Measurements from ENCODE around the gene GAS2L1. TPM values are rescaled to one million over a fixed set of nuclear protein-coding genes. Genes with fewer than 3 reads are reported as not detected.

GAS2L1 gene
- total and polyA plus RNA-seq, 8 donors, result 4.4 to 81.1 (median 27.3) TPM

DNA sequence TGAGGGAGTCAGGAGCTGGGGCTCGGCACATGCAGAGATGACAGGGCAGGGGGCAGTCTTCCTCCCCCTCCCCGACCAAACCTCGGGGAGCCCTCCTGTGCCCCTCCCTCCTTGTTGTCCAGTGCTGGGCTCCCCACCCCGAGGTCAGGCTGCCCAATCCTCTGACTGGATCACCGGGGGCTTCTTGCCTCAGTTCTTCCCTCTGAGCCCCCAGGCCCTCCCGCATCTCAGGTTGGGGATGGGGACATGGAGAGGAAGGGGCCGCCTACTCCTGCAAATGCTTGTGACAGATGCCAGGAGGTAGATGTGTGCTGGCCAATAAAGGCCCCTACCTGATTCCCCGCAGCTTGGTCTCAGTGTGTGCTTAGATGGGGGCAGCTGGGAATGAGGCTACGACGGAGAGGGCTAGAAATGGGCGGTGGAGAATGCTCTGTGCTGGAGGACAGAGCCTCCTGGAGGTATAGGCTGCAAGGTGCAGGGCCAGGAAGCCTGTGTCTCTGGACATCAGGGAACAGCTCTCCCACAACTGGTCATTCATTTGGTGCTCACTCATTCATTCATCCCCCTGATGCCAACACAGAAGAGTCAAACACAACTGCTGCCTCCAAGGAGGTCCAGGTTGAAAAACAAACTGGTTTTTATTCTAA, 47.1 kb upstream of the GAS2L1 start:
- TF ChIP-seq POLR2AphosphoS5 (IDR thresholded peaks at IDR 0.05), result no peak
- TF ChIP-seq EP300 (IDR thresholded peaks at IDR 0.05), result no peak
- TF ChIP-seq, protein P1, sequence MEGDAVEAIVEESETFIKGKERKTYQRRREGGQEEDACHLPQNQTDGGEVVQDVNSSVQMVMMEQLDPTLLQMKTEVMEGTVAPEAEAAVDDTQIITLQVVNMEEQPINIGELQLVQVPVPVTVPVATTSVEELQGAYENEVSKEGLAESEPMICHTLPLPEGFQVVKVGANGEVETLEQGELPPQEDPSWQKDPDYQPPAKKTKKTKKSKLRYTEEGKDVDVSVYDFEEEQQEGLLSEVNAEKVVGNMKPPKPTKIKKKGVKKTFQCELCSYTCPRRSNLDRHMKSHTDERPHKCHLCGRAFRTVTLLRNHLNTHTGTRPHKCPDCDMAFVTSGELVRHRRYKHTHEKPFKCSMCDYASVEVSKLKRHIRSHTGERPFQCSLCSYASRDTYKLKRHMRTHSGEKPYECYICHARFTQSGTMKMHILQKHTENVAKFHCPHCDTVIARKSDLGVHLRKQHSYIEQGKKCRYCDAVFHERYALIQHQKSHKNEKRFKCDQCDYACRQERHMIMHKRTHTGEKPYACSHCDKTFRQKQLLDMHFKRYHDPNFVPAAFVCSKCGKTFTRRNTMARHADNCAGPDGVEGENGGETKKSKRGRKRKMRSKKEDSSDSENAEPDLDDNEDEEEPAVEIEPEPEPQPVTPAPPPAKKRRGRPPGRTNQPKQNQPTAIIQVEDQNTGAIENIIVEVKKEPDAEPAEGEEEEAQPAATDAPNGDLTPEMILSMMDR (IDR thresholded peaks at IDR 0.05), result no peak
- TF ChIP-seq POLR2A (IDR thresholded peaks at IDR 0.05), result no peak
- no peaks in the 10 kb centered on the region for H3K9me3 ChIP-seq
- H3K4me1 ChIP-seq, result no peaks in the 10 kb centered on the region
- intact Hi-C loops (cut with DNase I; ENCODE audit: low total_unique reads), result loop anchor here (10.0 kb wide), 2 partner anchors 195 to 405 kb away; partner anchors contain the start of gene C22orf31
- no peak overlapping the region for H3K4me3 ChIP-seq
- no peak for DNase-seq
- H3K36me3 ChIP-seq, result peaks cover 0 to 33% (median 29%) of the 10 kb centered on the region in 4 donors
- no peak overlapping the region for H3K27ac ChIP-seq
- WGBS, 5 donors, result 74 to 83% (median 76%) methylated on average over 9 to 11 of the region's 11 CpGs
- H3K27me3 ChIP-seq, result no peaks in the 10 kb centered on the region

DNA sequence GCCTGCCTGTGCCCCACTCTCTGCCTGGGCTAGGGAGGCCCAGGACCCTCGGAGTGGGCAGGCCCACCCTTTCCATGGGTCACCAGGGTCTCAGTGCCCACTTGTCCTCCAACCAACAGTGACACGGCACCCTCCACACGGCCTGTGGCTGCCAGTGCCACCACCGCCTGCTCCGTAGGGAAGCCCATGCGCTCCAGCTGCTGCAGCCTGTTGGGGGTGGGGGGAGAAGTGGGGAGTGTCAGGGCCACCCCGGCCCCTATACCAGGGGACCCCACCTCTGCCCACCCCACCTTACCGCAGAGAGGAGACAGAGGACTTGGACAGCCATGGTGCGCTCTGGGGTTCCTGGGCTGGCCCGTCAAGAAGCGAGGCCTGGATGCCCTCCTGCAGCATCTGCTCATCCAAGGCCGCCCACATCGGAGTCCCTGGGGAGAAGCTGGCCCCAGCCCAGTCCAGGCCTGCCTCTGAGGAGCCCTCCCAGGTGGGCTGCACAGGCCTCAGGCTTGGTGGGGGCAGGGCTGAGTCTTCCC, 46.4 kb upstream of the GAS2L1 start:
- Histone ChIP-seq H3K4me1 (no peaks in the 10 kb centered on the region), H3K9me3 (no peaks in the 10 kb centered on the region), H3K36me3 (peaks cover 0 to 40% (median 36%) of the 10 kb centered on the region in 4 donors), H3K4me3 (no peak overlapping the region), H3K27me3 (no peaks in the 10 kb centered on the region), H3K27ac (no peak overlapping the region)
- 88 to 96% (median 91%) methylated on average over 6 to 13 of the region's 13 CpGs for WGBS, 5 donors
- DNase-seq, result no peak
- no peak for TF ChIP-seq EP300 (IDR thresholded peaks at IDR 0.05)
- TF ChIP-seq POLR2AphosphoS5 (IDR thresholded peaks at IDR 0.05), result no peak
- TF ChIP-seq, protein P1 (IDR thresholded peaks at IDR 0.05), result no peak
- no peak for TF ChIP-seq POLR2A (IDR thresholded peaks at IDR 0.05)
- intact Hi-C loops (cut with DNase I; ENCODE audit: low total_unique reads), result no loop called here

- H3K36me3 ChIP-seq, result peaks cover 0 to 47% (median 41%) of the 10 kb centered on the region in 4 donors
- DNase-seq, result no peak
- WGBS, 5 donors, result 74 to 90% (median 79%) methylated on average over 9 to 17 of the region's 17 CpGs
- no peak overlapping the region for H3K4me3 ChIP-seq
- no peaks in the 10 kb centered on the region for H3K27me3 ChIP-seq
- H3K9me3 ChIP-seq, result no peaks in the 10 kb centered on the region
- H3K27ac ChIP-seq, result no peak overlapping the region
- TF ChIP-seq POLR2A (IDR thresholded peaks at IDR 0.05), result no peak
- no peak for TF ChIP-seq POLR2AphosphoS5 (IDR thresholded peaks at IDR 0.05)
- TF ChIP-seq EP300 (IDR thresholded peaks at IDR 0.05), result no peak
- TF ChIP-seq, protein P1 (IDR thresholded peaks at IDR 0.05), result no peak
- H3K4me1 ChIP-seq, result peaks cover 0 to 3% (median 2%) of the 10 kb centered on the region in 4 donors
- intact Hi-C loops (cut with DNase I; ENCODE audit: low total_unique reads), result no loop called here
These were observed 45.7 kb upstream of the GAS2L1 start for GRCh38 chr22:29260601-29261315.

DNA sequence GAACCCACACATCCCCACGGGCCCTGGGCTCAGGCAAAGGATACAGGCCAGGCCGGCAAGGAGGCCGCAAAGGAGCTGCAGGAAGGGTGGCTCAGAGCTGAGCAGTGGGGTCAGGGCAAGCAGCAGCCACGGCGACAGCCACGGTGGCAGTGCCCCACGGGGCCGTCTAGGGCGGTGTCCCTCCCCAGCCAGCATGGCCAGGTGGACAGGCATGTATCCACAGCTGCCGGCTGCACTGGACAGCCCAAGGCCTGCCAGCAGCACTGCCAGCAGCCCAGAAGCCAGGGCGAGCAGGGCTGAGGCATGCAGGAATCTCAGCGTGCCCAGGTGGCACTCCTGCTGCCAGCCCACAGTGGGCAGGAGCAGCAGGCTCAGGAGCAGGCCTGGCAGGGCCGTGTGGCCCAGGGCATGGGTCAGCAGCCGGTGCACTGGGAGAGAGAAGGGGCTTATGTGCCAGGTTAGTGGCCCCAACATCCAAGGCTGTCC, 42.6 kb upstream of the GAS2L1 start:
- intact Hi-C loops (cut with DNase I; ENCODE audit: low total_unique reads), result no loop called here
- no peak for TF ChIP-seq EP300 (IDR thresholded peaks at IDR 0.05)
- TF ChIP-seq POLR2A (IDR thresholded peaks at IDR 0.05), result no peak
- no peak for TF ChIP-seq POLR2AphosphoS5 (IDR thresholded peaks at IDR 0.05)
- TF ChIP-seq, protein P1 (IDR thresholded peaks at IDR 0.05), result no peak
- peaks cover 0 to 49% (median 40%) of the 10 kb centered on the region in 4 donors for H3K36me3 ChIP-seq
- no peak overlapping the region for H3K4me3 ChIP-seq
- peak overlapping the region in 1 of 5 donors; percentile 14 for H3K27ac ChIP-seq
- no peaks in the 10 kb centered on the region for H3K27me3 ChIP-seq
- DNase-seq, result peak in 1 of 2 donors; percentile 39
- WGBS, 5 donors, result 66 to 88% (median 78%) methylated on average over 11 to 14 of the region's 14 CpGs
- H3K4me1 ChIP-seq, result peaks cover 16 to 22% (median 20%) of the 10 kb centered on the region in 4 donors
- no peaks in the 10 kb centered on the region for H3K9me3 ChIP-seq

Measured in stomach (tissue), 9 donors.